ENCODE data around the gene NFIB.

DNA sequence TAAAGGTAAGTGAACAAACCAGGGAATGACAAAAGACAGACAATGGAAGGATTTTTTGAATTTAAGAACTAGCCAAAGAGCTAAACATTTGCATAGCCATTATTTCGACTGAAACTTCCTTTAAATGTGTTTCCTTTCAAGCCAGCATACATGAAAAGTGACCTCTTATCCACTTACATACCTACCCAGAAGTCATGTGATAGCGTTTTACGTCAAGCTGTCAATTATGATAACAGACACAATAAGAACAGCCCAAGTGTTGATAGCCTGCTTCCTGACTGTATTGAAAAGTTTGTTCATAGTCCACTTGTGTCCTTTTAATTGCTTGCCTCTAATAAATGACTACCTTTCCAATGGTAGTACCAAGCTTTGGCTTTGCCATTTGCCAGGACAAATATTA, 206.0 kb downstream of the NFIB start:
- TF ChIP-seq, protein P1, sequence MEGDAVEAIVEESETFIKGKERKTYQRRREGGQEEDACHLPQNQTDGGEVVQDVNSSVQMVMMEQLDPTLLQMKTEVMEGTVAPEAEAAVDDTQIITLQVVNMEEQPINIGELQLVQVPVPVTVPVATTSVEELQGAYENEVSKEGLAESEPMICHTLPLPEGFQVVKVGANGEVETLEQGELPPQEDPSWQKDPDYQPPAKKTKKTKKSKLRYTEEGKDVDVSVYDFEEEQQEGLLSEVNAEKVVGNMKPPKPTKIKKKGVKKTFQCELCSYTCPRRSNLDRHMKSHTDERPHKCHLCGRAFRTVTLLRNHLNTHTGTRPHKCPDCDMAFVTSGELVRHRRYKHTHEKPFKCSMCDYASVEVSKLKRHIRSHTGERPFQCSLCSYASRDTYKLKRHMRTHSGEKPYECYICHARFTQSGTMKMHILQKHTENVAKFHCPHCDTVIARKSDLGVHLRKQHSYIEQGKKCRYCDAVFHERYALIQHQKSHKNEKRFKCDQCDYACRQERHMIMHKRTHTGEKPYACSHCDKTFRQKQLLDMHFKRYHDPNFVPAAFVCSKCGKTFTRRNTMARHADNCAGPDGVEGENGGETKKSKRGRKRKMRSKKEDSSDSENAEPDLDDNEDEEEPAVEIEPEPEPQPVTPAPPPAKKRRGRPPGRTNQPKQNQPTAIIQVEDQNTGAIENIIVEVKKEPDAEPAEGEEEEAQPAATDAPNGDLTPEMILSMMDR (conservative IDR thresholded peaks at IDR 0.05 in 1 of 2, IDR thresholded peaks at IDR 0.05 in 1 of 2; ENCODE audit: low read depth in 1 of 2, low read length in 2 of 2), result no peak
- no peak for TF ChIP-seq EZH2 (IDR thresholded peaks at IDR 0.05; ENCODE audit: low read length, missing control alignments)
